Progenitor cell of endocrine pancreas (in vitro differentiated cells): ENCODE measurements around the gene STOML1. TPM values are rescaled to one million over a fixed set of nuclear protein-coding genes. Genes with fewer than 3 reads are reported as not detected.

Experiments
- DNase-seq: peaks from one replicate; pipeline ENCODE4 v3.0.0; 2021; ENCODE audit warnings: low spot score; ENCODE audit not compliant: unreplicated experiment
- H3K27ac Mint-ChIP-seq: 2 replicates; pipeline ENCODE4 v1.8.0; 2021; ENCODE audit warnings: mild to moderate bottlenecking, moderate library complexity, mixed read lengths
- H3K27me3 Mint-ChIP-seq: 2 replicates; pipeline ENCODE4 v1.8.0; 2021; ENCODE audit warnings: mixed read lengths
- H3K36me3 Mint-ChIP-seq: 2 replicates; pipeline ENCODE4 v1.8.0; 2022; ENCODE audit warnings: mixed read lengths; ENCODE audit not compliant: insufficient read depth
- H3K4me1 Mint-ChIP-seq: 2 replicates; pipeline ENCODE4 v1.8.0; 2021; ENCODE audit warnings: low read depth, mixed read lengths
- H3K4me3 Mint-ChIP-seq: 2 replicates; pipeline ENCODE4 v1.8.0; 2021; ENCODE audit warnings: low read depth, mild to moderate bottlenecking, moderate library complexity, mixed read lengths
- H3K9me3 Mint-ChIP-seq: 2 replicates; pipeline ENCODE4 v1.8.0; 2021; ENCODE audit warnings: low read depth, mixed read lengths
- total RNA-seq: library from RNA; stranded (reverse); gene quantifications from 2 replicates; pipeline ENCODE4 v1.2.1, GENCODE V29; 2021
- TF ChIP-seq, protein P1 (sequence below): fragments of 200-600 bp; sonication (generic); IDR thresholded peaks from one replicate; pipeline ENCODE4 v1.5.0; 2021; ENCODE audit warnings: antibody characterized with exemption, mild to moderate bottlenecking; ENCODE audit not compliant: unreplicated experiment

STOML1 gene
- total RNA-seq, 1 donor from 2014 or later: 8.0 TPM

DNA sequence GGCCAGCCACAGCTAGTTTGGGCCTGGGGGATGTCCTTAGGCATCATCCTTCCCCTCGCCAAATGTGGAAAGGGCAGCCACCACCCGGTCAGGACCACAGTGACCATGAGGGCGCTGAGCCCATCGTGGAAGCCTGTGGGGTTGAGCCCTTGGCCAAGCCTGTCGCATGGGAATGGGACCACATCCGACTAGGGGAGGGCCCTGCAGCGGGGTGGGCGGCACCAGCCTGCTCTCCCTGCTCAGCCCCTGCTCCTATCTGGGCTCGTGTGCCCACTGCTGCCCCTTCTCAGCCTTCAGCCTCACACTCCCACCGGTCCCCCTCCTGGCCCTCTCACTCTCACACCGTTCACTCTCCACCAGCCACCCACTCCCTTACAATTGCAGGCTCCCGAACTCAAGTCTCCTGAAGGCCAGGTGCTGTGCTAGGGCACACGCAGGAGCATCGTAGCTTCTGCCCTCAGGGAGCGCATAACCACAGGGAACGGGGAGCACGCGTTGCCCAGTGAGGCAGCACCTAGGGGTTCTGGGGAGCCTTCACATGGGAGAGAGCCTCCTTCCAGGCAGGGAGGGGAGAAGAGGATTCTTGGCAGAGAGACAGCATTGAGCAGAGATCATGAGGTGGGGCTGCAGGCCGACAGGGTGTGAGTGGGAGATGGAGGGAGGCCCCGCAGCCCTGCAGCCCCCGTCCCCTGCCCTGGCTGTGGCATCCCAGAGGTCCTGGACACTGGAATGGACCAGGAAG is 39.8 kb downstream of the STOML1 start:
- TF ChIP-seq, protein P1, sequence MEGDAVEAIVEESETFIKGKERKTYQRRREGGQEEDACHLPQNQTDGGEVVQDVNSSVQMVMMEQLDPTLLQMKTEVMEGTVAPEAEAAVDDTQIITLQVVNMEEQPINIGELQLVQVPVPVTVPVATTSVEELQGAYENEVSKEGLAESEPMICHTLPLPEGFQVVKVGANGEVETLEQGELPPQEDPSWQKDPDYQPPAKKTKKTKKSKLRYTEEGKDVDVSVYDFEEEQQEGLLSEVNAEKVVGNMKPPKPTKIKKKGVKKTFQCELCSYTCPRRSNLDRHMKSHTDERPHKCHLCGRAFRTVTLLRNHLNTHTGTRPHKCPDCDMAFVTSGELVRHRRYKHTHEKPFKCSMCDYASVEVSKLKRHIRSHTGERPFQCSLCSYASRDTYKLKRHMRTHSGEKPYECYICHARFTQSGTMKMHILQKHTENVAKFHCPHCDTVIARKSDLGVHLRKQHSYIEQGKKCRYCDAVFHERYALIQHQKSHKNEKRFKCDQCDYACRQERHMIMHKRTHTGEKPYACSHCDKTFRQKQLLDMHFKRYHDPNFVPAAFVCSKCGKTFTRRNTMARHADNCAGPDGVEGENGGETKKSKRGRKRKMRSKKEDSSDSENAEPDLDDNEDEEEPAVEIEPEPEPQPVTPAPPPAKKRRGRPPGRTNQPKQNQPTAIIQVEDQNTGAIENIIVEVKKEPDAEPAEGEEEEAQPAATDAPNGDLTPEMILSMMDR: no peak
- Mint-ChIP-seq H3K9me3 (no peaks in the 10 kb centered on the region), H3K4me3 (no peak overlapping the region), H3K27ac (peak overlapping the region; percentile 67), H3K36me3 (no peaks in the 10 kb centered on the region), H3K27me3 (peaks cover 5% of the 10 kb centered on the region), H3K4me1 (peaks cover 1% of the 10 kb centered on the region)
- no peak for DNase-seq

DNA sequence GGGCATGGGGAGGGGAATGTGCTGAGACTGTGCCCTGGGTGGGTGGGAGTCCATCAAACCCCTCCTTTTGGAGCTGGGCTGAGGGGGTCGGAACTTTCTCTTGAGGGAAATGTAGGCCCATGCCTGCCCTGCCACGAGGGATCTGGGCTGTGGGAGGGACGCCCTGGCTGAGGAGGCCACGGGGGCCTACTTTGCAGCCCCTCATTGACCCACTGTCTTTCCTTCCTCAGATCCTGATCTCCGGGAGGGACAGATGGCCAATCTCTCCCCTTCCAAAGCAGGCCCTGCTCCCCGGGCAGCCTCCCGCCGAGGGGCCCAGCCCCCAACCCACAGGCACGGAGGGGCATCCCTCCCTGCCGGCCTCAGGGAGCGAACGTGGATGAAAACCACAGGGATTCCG is 40.5 kb downstream of the STOML1 start:
- H3K27ac Mint-ChIP-seq: no peak overlapping the region
- DNase-seq: no peak
- no peaks in the 10 kb centered on the region for H3K36me3 Mint-ChIP-seq
- no peaks in the 10 kb centered on the region for H3K9me3 Mint-ChIP-seq
- H3K4me3 Mint-ChIP-seq: no peak overlapping the region
- no peaks in the 10 kb centered on the region for H3K27me3 Mint-ChIP-seq
- TF ChIP-seq, protein P1: no peak
- H3K4me1 Mint-ChIP-seq: peaks cover 1% of the 10 kb centered on the region

DNA sequence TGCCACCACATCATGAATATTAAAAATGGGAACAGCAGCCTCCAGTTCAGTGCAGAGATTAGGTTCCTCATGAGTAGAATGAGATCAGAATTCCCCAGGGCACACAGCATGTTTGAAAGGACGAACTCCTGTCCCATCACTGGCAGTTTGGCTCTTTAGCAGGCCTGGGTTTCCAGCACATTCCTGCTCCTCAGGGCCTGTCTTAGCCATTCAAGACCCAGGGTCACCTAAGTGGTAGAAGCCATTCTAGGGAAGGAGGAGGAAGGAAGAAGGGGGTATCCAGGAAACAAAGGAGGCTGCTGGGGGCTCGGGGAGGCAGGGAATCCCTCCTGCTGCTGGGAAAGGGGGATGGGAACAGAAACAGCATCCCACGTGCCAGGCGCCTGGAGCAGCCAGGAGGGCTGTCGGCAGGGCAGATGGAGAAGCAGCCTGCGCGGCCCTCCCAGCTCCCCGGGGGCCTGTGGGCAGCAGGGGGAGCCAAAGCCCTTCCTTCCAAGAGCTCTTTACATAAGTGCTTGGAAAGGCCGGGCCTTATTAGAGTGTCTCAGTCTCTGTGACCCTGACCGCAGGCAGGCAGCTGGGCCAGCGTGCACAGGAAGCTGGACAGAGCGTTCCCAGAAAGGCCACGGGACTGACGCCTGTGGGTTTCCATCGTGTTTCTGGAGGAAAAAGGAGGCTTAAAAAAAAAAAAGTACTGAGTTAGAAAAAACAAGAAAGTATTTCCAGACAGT is 41.1 kb downstream of the STOML1 start:
- no peaks in the 10 kb centered on the region for H3K27me3 Mint-ChIP-seq
- no peaks in the 10 kb centered on the region for H3K9me3 Mint-ChIP-seq
- DNase-seq: peak; percentile 73
- TF ChIP-seq, protein P1: peak; percentile 84
- H3K36me3 Mint-ChIP-seq: no peaks in the 10 kb centered on the region
- H3K4me1 Mint-ChIP-seq: peaks cover 1% of the 10 kb centered on the region
- no peak overlapping the region for H3K27ac Mint-ChIP-seq
- H3K4me3 Mint-ChIP-seq: no peak overlapping the region

DNA sequence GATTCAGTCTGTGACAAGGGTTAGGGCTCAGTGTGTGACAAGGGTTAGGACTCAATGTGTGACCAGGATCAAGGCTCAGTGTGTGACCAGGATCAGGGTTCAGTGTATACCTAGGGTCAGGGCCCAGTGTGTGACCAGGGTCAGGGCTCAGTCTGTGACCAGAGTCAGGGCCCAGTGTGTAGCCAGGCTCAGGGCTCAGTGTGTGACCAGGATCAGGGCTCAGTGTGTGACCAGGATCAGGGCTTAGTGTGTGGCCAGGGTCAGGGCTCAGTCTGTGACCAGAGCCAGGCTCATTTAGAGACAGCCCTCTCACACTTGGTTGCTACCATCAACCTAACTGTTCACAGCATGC is 41.6 kb downstream of the STOML1 start:
- H3K9me3 Mint-ChIP-seq: no peaks in the 10 kb centered on the region
- TF ChIP-seq, protein P1: no peak
- DNase-seq: no peak
- H3K27me3 Mint-ChIP-seq: no peaks in the 10 kb centered on the region
- peaks cover 1% of the 10 kb centered on the region for H3K4me1 Mint-ChIP-seq
- H3K27ac Mint-ChIP-seq: no peak overlapping the region
- H3K4me3 Mint-ChIP-seq: no peak overlapping the region
- H3K36me3 Mint-ChIP-seq: no peaks in the 10 kb centered on the region

DNA sequence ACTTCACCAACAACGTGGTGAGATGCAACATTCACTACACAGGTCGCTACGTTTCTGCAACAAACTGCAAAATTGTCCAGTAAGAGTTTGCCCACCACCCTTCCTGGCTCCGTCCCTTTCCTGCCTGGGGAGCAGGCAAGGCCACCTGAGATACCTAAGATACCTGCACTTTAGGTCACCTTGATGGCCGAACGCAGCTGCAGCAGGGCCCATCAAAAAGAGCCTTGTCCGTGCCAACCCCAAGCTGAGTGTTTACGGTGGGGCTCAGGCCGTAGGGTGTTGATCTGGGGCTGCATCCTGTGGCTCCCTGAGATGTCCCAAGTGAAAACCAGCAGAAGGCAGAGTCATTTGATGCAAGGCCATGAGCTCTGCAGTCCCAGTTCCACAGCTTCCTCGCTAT is 42.6 kb downstream of the STOML1 start:
- Mint-ChIP-seq H3K4me1 (peaks cover 1% of the 10 kb centered on the region), H3K4me3 (no peak overlapping the region), H3K27ac (no peak overlapping the region), H3K27me3 (no peaks in the 10 kb centered on the region), H3K36me3 (no peaks in the 10 kb centered on the region), H3K9me3 (no peaks in the 10 kb centered on the region)
- TF ChIP-seq, protein P1: no peak
- DNase-seq: no peak
